Esophagus muscularis mucosa (tissue), 4 donors: ENCODE measurements around the gene PRXL2B.

Experiments used
- CTCF ChIP-seq, 3 experiments: fragments of 200-600 bp in 2 of 3; fragments of 450-650 bp in 1 of 3; sonication (generic) in 2 of 3; IDR thresholded peaks; one replicate each; pipeline ENCODE4 v1.5.1; 2017 to 2019; ENCODE audit warnings: antibody characterized with exemption in 3 of 3, mild to moderate bottlenecking in 2 of 3, moderate library complexity in 1 of 3
- EP300 ChIP-seq: sonication (generic); formaldehyde crosslinking; IDR thresholded peaks from one replicate; pipeline ENCODE4 v1.6.1; 2017; ENCODE audit warnings: antibody characterized with exemption
- POLR2AphosphoS5 ChIP-seq, 2 donors: sonication (generic); formaldehyde crosslinking; IDR thresholded peaks; one replicate each; pipeline ENCODE4 v1.6.1; 2017; ENCODE audit warnings: antibody characterized with exemption in 2 of 2

- TF ChIP-seq CTCF (IDR thresholded peaks at IDR 0.05) (no peak), POLR2AphosphoS5 (IDR thresholded peaks at IDR 0.05) (no peak), EP300 (no peak)
Observed at GRCh38 chr1:2610036-2610959, 23.7 kb downstream of the PRXL2B start.
